ENCODE data around the gene DOCK2.
"Not testable (repeated sequence)": the region's sequence is repeated elsewhere in the genome, so short reads cannot be mapped to it uniquely, and the experiment has no call there.

The DOCK2 gene

GRCh38 chr5:170076211-170076610, 439.1 kb downstream of the DOCK2 start:
- DNase-seq, result peak; percentile 22

GRCh38 chr5:170076739-170077138, 439.7 kb downstream of the DOCK2 start:
- no peak for DNase-seq

- peak; percentile 27 for DNase-seq
Observed at GRCh38 chr5:170077526-170077925, 440.5 kb downstream of the DOCK2 start.

- no peak for DNase-seq
Observed at GRCh38 chr5:170078458-170078857, 441.4 kb downstream of the DOCK2 start.

- DNase-seq, result peak; percentile 25
Observed at GRCh38 chr5:170078931-170079330, 441.9 kb downstream of the DOCK2 start.

GRCh38 chr5:170080217-170080616, 443.1 kb downstream of the DOCK2 start:
- DNase-seq, result peak; percentile 41

GRCh38 chr5:170080786-170081445, 443.8 kb downstream of the DOCK2 start:
- DNase-seq, result peak; percentile 29

- DNase-seq, result peak; percentile 24
Observed at GRCh38 chr5:170081616-170082015, 444.5 kb downstream of the DOCK2 start.

- DNase-seq, result peak; percentile 23
Observed at GRCh38 chr5:170082701-170083100, 445.6 kb downstream of the DOCK2 start.

GRCh38 chr5:170087168-170087817, 450.2 kb downstream of the DOCK2 start:
- DNase-seq, result no peak

GRCh38 chr5:170092455-170093101, 455.5 kb downstream of the DOCK2 start:
- DNase-seq, result no peak

- not testable (repeated sequence) for DNase-seq
Observed at GRCh38 chr5:170094329-170094728, 457.3 kb downstream of the DOCK2 start.

- DNase-seq, result no peak
Observed at GRCh38 chr5:170095646-170096045, 458.6 kb downstream of the DOCK2 start.

- DNase-seq, result no peak
Observed at GRCh38 chr5:170097934-170098333, 460.9 kb downstream of the DOCK2 start.

- DNase-seq, result peak; percentile 92
Observed at GRCh38 chr5:170100066-170100943, 463.2 kb downstream of the DOCK2 start.

- DNase-seq, result no peak
Observed at GRCh38 chr5:170103447-170103846, 466.4 kb downstream of the DOCK2 start.

- DNase-seq, result peak; percentile 41
Observed at GRCh38 chr5:170104299-170104698, 467.2 kb downstream of the DOCK2 start.

GRCh38 chr5:170104710-170105109, 467.6 kb downstream of the DOCK2 start:
- peak; percentile 28 for DNase-seq

GRCh38 chr5:170105642-170106611, 468.9 kb downstream of the DOCK2 start, which contains the start of gene FOXI1:
FOXI1 (plus strand) TSS chr5:170105897; CDS start chr5:170105958, 61 bp downstream.
- peak; percentile 47 for DNase-seq

GRCh38 chr5:170107674-170108073, 470.6 kb downstream of the DOCK2 start:
- peak; percentile 15 for DNase-seq

- DNase-seq, result peak; percentile 30
Observed at GRCh38 chr5:170108266-170108785, 471.3 kb downstream of the DOCK2 start.

All from islet precursor cell (in vitro differentiated cells).